OCI-LY1 (cell line): Measurements from ENCODE around the gene ZNF777.

ENCODE experiments used
- EZH2 ChIP-seq: fragments of 200-600 bp; sonication (generic), shearing (Covaris generic); IDR thresholded peaks from 2 replicates; pipeline ENCODE4 v1.8.0; 2017; ENCODE audit warnings: borderline replicate concordance, mixed run types, mild to moderate bottlenecking, antibody characterized with exemption, low read length, moderate library complexity, mixed read lengths
- TF ChIP-seq, protein P1 (sequence below): fragments of 200-600 bp; sonication (generic), shearing (Covaris generic); IDR thresholded peaks from 2 replicates; pipeline ENCODE4 v1.5.1; 2017; ENCODE audit warnings: mild to moderate bottlenecking, antibody characterized with exemption, low read length, moderate library complexity, mixed read lengths

GRCh38 chr7:149422162-149422913, 38.5 kb downstream of the ZNF777 start:
- TF ChIP-seq, protein P1, sequence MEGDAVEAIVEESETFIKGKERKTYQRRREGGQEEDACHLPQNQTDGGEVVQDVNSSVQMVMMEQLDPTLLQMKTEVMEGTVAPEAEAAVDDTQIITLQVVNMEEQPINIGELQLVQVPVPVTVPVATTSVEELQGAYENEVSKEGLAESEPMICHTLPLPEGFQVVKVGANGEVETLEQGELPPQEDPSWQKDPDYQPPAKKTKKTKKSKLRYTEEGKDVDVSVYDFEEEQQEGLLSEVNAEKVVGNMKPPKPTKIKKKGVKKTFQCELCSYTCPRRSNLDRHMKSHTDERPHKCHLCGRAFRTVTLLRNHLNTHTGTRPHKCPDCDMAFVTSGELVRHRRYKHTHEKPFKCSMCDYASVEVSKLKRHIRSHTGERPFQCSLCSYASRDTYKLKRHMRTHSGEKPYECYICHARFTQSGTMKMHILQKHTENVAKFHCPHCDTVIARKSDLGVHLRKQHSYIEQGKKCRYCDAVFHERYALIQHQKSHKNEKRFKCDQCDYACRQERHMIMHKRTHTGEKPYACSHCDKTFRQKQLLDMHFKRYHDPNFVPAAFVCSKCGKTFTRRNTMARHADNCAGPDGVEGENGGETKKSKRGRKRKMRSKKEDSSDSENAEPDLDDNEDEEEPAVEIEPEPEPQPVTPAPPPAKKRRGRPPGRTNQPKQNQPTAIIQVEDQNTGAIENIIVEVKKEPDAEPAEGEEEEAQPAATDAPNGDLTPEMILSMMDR, result peak; percentile 50
- no peak for TF ChIP-seq EZH2
